HG02973 (cell line): ENCODE results near the gene TPR.
A peak's percentile ranks its signal among the peaks of the same experiment; 100 is the strongest.

Experiments used
- ATAC-seq: cut with Tn5 transposase; IDR thresholded peaks from one replicate; pipeline ENCODE4 v1.9.1; 2021; ENCODE audit warnings: moderate library complexity; ENCODE audit not compliant: unreplicated experiment

The TPR gene

DNA sequence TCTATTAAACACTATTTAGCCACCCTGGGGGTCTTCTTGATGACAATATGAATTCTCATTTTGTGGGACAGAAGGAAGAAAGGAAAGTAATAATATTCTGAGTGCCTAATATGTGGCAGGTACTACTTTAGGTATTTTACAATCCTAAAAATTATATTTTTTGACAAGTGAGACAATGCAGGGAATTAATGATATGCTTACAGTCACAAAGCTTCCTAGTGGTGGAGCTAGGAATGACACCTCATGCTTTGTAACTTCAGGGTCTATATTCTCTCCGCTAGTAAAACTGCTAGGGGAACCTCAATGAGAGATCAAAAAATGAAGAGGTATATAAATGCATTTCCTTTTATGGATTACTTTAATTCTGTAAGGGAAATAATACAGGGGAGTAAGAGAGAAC is 44.3 kb downstream of the TPR start:
- no peak for ATAC-seq

DNA sequence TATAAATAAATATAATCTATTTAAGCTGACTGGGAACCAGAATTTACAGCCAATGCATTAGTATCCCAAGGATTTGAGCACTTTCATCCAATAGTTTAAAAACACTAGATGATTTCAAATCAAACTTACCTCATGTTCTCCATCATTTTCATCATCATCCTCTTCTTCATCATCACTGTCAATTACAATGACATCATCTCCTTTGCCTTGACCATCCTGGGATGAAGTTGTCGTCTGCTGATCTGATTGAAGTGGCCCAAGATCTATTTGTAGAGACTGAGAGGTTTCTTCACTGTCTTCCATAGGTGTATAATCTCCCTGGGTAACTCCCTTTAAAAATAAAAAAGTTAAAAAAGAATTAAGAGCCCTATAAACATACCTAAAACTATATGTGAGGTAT is 47.7 kb downstream of the TPR start:
- no peak for ATAC-seq

DNA sequence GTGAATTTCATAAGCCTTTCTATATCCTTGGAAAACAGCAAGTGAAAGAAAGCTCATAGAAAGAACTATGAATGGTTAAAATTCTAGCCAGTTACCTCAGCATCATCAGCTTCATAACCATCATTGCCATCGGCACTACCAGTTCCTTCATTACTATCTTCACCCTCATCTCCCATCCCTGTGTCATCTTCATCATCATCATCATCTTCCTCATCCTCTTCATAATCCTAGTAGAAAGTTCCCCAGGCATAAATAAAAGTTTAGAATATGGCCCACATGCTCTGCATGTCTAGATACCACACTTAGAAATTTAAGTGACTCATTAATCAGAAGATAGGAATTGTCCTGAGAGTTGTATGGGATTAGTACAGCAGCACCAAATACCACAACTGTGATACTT is 49.0 kb downstream of the TPR start:
- no peak for ATAC-seq

DNA sequence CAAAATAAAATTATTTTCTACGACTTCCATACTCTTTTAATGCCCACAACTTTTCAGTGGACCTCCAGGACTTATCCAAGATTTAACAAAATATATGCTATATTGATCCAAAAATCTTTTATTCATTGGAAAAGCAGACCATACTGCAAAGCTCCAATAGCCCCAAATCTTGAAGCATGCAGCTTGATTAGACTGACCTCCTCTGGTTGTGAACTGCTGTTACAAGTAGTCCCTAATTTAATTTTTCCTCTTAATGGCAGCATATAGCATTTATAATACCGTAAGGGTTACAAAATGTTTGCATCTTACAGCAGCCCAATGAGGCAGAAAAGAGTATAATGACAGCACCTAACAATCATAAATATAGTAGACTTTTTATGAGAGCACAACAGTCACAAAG is 49.8 kb downstream of the TPR start:
- no peak for ATAC-seq

DNA sequence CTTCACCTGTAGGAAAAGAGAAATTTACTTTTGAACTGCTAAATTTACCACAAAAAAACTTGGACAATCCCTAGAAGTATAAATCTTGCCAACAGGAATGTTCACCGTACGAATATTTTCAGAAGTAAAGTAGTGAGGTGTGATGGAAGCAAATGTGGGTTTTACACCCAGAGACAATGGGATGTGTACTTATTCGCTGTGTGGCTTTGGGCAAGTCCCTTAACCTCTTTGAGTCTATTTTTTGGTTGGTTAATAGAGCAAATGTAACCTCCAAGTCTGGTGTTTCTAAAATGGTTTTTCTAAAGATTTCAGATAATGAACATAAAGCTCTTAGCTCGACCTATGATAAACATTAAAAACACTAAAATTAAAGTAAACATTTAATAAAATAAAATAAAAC is 51.2 kb downstream of the TPR start:
- no peak for ATAC-seq

DNA sequence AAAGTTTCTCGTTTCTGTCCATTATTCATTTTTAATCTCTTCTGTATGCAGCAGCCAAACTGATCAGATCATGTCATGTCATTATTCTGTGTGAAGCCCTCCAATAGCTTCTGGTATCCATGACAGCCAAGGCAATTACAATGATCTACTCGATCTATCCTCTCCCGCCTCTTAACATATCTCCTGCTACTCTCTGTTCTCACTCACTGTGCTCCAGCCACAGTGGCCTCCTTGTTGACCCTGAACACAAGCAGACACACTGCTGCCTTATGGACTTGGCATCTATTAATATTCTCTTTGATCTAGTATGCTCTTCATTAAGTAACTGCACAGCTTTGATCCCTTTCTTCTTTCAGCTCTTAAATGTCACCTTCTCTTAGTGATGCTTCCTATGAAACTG is 59.5 kb downstream of the TPR start:
- no peak for ATAC-seq

DNA sequence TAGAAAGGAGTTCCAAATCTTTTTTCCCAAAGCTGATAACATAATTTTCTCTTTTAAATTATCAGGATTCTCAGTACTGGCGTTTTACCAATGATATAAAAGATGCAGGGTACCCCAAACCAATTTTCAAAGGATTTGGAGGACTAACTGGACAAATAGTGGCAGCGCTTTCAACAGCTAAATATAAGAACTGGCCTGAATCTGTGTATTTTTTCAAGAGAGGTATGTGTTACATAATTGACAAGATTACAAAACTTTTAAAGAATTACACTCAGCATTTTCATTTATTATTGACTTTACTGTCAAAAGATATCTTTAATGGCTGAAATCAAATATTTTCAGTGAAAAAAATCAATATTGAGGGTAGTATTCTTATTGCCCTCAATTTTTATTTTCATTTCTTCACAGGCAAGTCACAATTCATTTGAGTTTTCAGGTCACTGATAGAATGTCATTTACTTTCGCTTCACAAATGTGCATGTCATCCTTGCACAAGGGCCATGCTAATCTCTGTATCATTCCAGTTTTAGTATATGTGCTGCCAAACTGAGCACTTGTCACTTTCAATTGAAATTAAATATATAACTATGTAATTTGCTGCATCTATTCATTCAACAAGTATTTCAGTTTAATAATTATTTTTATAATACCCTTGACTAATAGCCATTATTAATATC is 63.5 kb downstream of the TPR start:
- no peak for ATAC-seq

DNA sequence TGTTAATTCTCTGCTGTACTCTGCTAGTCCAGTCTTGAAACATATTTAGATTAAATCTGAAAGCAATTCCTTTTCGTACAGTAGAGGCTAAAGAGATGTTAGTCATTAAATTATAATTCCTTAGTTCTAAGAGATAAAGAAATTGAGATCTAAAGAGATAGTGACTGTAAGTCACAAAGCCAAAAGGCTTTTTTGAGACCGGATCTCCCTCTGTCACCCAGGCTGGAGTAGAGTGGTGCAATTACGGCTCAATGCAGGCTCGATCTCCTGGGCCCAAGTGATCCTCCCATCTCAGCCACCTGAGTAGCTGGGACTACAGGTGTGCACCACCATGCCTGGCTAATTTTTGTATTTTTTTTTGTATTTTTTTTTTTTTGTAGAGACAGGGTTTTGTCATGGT is 64.7 kb downstream of the TPR start:
- no peak for ATAC-seq

DNA sequence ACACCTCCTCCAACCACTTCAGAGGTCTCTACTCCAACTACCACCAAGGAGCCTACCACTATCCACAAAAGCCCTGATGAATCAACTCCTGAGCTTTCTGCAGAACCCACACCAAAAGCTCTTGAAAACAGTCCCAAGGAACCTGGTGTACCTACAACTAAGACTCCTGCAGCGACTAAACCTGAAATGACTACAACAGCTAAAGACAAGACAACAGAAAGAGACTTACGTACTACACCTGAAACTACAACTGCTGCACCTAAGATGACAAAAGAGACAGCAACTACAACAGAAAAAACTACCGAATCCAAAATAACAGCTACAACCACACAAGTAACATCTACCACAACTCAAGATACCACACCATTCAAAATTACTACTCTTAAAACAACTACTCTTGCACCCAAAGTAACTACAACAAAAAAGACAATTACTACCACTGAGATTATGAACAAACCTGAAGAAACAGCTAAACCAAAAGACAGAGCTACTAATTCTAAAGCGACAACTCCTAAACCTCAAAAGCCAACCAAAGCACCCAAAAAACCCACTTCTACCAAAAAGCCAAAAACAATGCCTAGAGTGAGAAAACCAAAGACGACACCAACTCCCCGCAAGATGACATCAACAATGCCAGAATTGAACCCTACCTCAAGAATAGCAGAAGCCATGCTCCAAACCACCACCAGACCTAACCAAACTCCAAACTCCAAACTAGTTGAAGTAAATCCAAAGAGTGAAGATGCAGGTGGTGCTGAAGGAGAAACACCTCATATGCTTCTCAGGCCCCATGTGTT is 66.6 kb downstream of the TPR start:
- no peak for ATAC-seq

DNA sequence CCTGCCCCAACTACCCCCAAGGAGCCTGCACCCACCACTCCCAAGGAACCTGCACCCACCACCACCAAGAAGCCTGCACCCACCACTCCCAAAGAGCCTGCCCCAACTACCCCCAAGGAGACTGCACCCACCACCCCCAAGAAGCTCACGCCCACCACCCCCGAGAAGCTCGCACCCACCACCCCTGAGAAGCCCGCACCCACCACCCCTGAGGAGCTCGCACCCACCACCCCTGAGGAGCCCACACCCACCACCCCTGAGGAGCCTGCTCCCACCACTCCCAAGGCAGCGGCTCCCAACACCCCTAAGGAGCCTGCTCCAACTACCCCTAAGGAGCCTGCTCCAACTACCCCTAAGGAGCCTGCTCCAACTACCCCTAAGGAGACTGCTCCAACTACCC is 67.6 kb downstream of the TPR start:
- ATAC-seq, result no peak

DNA sequence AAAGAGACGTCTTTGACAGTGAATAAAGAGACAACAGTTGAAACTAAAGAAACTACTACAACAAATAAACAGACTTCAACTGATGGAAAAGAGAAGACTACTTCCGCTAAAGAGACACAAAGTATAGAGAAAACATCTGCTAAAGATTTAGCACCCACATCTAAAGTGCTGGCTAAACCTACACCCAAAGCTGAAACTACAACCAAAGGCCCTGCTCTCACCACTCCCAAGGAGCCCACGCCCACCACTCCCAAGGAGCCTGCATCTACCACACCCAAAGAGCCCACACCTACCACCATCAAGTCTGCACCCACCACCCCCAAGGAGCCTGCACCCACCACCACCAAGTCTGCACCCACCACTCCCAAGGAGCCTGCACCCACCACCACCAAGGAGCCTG is 68.5 kb downstream of the TPR start:
- no peak for ATAC-seq

DNA sequence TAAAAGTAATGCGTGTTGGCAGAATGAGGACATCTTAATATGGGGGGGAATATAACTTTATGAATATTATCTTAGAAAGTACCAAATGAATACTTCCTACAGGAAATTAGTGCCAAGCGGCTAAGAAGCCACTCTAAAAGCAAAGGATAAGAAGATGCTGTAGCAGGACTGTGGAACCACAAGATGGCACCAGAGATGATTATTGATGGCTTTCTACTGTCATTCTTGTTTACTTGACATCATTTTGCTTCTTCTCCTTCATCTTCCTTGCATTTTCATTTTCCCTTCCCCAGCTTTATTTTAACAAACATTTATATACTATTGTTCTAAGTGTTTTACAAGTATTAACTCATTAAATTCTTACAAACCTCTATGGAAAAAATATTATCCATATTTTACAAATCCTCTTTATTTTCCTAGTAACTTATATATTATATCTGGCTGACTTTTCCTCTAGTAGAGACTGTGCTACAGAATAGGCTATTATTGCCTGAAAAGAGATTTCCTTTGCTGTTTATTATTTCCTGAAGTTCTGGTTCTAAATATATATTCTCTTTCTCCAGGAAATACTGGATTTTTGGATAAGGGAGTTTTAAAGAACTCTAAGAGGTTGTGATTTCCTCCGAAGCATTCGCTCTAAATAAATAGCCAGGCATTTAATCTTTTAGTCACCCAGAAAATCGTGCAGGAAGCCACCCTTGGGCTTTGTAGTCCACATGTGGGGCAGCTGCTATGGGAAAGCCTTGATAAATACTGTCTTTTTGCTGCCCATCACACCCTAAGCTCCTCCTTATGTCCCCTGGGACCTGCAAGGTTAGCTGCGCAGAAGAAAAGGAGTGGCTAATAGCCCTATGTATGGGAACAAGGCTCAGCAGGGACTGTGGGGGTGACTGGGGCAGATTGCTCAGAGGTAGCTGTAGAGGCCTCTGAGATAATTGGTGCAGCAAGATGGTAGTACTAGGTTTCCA is 69.8 kb downstream of the TPR start:
- ATAC-seq, result peak; percentile 87

DNA sequence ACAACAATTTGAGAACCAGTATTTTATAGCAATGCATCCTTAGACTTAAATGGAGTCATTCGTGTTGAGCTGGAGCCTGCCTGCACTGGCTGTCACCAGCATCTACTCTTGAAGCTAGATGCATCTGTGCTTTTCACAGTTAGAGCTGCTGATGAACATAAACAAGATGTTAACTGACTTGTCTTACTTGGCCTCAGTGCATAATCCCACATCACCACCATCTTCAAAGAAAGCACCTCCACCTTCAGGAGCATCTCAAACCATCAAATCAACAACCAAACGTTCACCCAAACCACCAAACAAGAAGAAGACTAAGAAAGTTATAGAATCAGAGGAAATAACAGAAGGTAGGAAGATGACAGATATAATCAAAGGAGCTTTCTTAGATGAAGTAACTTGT is 71.1 kb downstream of the TPR start:
- ATAC-seq, result no peak

DNA sequence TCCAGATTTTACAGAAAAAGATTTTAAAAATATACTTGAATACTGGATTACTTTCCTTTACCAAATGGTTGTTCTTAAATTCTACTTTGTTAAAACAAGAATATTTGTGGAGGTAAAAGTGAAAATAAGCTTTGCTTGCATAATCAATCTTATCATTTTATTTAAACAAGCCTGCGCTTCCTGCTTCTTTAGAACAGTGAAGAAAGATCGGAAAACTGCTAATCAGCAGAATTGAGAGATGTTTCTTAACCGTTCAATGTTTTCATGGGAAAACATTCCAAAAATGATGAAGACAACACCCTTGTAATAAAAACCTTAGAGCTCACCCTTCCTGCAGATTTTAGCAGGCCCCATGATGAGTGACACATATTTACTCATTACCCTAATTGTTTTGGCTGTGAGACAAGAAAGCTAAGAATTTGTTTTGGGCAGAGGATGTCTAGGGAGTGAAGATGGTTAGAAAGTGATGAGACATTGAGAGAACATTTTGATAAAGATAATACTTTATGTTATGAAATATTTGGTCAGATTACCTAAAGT is 72.6 kb downstream of the TPR start:
- no peak for ATAC-seq

DNA sequence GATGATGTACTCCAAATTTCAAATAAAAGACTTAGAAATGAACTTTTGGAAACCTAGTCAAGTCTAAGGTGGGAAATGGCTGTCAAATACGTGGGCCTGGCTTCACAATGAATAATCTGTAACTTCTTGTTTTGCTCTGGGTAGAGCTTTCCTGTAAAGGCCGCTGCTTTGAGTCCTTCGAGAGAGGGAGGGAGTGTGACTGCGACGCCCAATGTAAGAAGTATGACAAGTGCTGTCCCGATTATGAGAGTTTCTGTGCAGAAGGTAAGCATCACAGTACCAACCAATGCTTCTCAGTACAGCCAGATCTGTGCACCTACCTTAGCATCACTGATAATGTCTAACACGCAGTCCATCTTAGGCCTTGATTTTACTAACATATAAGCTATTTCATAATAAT is 73.6 kb downstream of the TPR start:
- ATAC-seq, result no peak

DNA sequence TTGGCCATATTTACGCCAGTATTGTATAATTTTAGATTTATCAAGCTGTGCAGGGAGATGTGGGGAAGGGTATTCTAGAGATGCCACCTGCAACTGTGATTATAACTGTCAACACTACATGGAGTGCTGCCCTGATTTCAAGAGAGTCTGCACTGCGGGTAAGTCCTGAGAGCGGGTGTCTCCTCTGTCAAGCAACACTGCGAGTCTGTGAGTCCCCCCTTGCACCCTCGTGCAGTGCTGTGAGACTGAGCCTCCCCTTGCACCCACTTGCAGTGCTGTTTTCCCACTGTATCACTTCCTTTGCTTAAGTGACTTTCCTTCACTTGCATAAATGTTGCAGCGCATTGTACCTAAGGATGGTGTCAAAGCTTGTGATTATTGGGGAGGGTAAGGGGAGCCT is 75.0 kb downstream of the TPR start:
- no peak for ATAC-seq

DNA sequence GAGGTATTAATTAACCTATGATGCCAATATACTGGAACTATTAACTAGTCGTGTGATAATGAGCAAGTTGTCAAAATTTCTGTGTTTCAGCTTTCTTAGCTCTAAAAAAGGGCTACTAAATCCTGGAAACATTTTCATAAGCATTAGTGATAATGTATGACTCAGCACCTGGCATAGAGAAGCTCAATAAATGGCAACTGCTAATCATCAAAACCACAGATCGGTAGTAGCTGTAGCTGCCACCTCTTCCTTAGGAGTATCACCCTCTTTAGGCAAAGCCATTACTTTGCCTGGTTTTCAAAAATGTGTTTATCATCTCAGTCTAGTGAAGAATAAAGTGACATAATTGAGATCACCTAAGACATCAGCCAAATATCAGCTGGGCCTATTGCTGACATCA is 75.5 kb downstream of the TPR start:
- no peak for ATAC-seq

DNA sequence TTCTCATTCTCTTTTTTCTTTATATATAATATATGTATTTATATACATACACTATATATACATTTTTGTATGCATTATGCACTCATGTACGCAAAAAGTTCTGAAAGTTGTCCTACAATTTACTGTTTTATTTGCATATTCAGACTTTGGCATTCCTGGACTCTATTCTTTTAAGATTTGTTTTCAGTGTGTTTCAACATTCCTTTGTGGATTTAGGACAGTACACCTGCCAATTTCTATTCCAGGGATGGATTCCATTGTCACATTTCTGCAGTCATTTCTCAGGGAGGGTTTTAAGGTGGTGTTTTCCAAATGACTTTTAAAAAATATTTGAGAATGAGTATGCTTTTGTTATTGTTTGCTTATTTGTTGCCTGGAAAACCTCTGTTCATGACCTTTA is 76.2 kb downstream of the TPR start:
- no peak for ATAC-seq

DNA sequence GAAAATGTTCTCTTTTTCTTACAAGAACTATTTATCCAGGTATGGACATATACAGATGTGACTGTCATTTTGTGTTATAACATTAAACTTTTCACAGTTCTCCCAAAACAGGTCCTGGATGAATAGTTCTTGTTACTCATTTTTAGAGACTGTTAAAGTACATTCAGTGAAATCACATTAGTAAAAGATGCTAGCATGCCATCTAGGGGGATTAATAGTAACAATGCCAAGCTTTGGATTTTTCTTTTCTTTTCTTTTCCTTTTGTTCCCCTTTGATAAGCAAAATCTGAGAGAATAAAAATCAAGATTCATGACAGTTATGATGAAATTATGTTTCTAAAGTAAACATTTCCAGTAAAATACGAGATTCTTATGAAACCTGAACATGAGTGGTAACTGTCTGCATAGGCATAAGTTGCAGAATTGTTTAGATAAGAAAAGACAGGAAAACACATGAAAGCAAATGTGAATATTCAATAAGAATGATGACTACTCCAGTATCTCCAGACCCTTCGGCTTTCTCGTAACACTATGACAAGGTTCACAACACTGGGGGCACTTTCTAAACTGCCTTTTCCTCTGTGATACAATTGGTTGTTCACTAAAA is 77.5 kb downstream of the TPR start:
- ATAC-seq, result no peak

DNA sequence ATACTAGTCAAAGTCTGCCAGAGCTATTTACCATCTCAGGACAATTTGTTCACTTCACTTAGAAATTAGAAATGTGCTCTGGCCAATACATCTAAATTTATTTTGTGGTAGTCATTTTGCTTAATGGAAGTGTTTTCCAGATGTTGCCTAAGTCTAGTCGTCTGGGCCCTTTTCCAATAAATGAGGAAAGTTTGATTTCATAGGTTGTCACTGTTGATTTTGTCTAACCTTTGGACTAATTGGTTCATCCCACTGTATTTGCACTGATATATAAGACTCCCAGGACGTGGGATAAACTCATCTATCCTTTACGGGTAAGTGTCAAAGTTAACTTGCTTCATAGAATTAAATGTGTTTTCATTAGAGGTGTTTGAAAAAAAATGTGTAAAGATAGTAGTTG is 79.1 kb downstream of the TPR start, which contains the start of gene PRG4:
TSS of gene PRG4 (plus strand) at position 300 of the 400 bp plus-strand sequence.
- ATAC-seq, result no peak

DNA sequence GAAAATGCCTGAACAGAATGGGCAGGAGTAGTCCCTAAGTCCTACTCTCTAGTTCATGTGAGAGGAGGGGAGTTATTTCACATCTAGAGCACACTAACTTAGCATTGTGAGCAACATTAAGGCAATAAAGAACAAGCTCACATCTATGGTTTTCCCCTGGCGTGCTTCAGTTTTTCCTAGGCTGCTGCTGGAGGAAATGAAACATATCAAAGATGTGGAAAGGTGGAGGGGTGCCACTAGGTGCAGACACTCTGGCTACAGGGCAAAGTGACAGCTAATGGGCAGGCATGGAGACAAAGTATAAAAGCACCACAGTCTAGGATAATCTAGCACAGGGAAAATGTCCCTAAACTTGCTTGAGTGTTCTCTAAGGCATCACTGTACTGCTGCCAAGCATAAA is 82.2 kb downstream of the TPR start:
- ATAC-seq, result no peak
